ENCODE results near the gene MRPL37. TPM values are rescaled to one million over a fixed set of nuclear protein-coding genes. Genes with fewer than 3 reads are reported as not detected.
A peak's percentile ranks its signal among the peaks of the same experiment; 100 is the strongest.

MRPL37 gene
- 10 to 100 TPM; 84.5 to 95.8 TPM for total RNA-seq
- 87.1 TPM for polyA plus RNA-seq (2013, experiment 1 of 2)
- 77.1 TPM for polyA plus RNA-seq (2013, experiment 2 of 2)
- long read RNA-seq, experiment 1, transcript MRPL37-202 (7 exons, 1,483 nt), result major isoform, 53 of 78 reads
- long read RNA-seq, experiment 1, partial matches to known transcripts, result 11 of 78 reads
- long read RNA-seq, experiment 1, other reads (novel, unspliced or antisense), result 14 of 78 reads
- long read RNA-seq, experiment 2, transcript MRPL37-202 (7 exons, 1,483 nt), result major isoform, 190 of 197 reads
- long read RNA-seq, experiment 2, partial matches to known transcripts, result 2 of 197 reads
- long read RNA-seq, experiment 2, other reads (novel, unspliced or antisense), result 5 of 197 reads
- long read RNA-seq, experiment 3, transcript MRPL37-202 (7 exons, 1,483 nt), result major isoform, 244 of 259 reads
- long read RNA-seq, experiment 3, partial matches to known transcripts, result 2 of 259 reads
- long read RNA-seq, experiment 3, other reads (novel, unspliced or antisense), result 13 of 259 reads
- long read RNA-seq, experiment 4, transcript MRPL37-202 (7 exons, 1,483 nt), result major isoform, 127 of 137 reads
- long read RNA-seq, experiment 4, partial matches to known transcripts, result 1 of 137 reads
- long read RNA-seq, experiment 4, other reads (novel, unspliced or antisense), result 9 of 137 reads

GRCh38 chr1:54199765-54200518 is at the start of gene MRPL37, which contains the start of gene CYB5RL:
Gene MRPL37, plus strand, starts transcription at chr1:54200167. Its CDS starts 77 bp downstream, at chr1:54200244.
Gene CYB5RL, minus strand, starts transcription at chr1:54200030. Its CDS starts 4,414 bp downstream, at chr1:54195616.
- Mint-ChIP-seq H3K27ac (peak within 1 kb of the TSS; percentile 91), H3K36me3 (ENCODE audit: low read depth) (peaks cover 8% of the 10 kb centered on the region), H3K4me1 (peaks cover 18% of the 10 kb centered on the region), H3K4me3 (peak within 1 kb of the TSS; percentile 93), H3K27me3 (ENCODE audit: insufficient read depth) (no peaks in the 10 kb centered on the region), H3K9me3 (no peaks in the 10 kb centered on the region)
- no peaks in the 10 kb centered on the region for H3K9me3 ChIP-seq (ENCODE audit: control insufficient read depth, low read length)
- no peaks in the 10 kb centered on the region for H3K27me3 ChIP-seq (ENCODE audit: control insufficient read depth, insufficient read depth, low read length, poor library complexity, severe bottlenecking)
- peak within 1 kb of the TSS; percentile 86 for H3K4me3 ChIP-seq (ENCODE audit: low read length)
- no peak for TF ChIP-seq CTCF (conservative IDR thresholded peaks at IDR 0.05)
- WGBS, 2 experiments (ENCODE audit: insufficient coverage in 1 of 2, insufficient read length in 1 of 2), result 0 to 1% methylated on average over 20 to 51 of the region's 51 CpGs
- peaks cover 19% of the 10 kb centered on the region for H3K36me3 ChIP-seq (ENCODE audit: control insufficient read depth, insufficient read depth, low read length)
- DNase-seq, result peak; percentile 99
- no peak within 1 kb of the TSS for H3K27ac ChIP-seq (ENCODE audit: low read depth, low read length)
- H3K4me1 ChIP-seq (ENCODE audit: control insufficient read depth, insufficient read depth, low read length), result peaks cover 3% of the 10 kb centered on the region
- peak within 1 kb of the TSS; percentile 65 for H3K9ac ChIP-seq (ENCODE audit: extremely low read depth, low read length, poor library complexity, severe bottlenecking)

GRCh38 chr1:54151013-54151412 is 49.0 kb upstream of the MRPL37 start:
- Histone ChIP-seq H3K4me1 (ENCODE audit: control insufficient read depth, insufficient read depth, low read length) (no peaks in the 10 kb centered on the region), H3K9me3 (ENCODE audit: control insufficient read depth, low read length) (no peaks in the 10 kb centered on the region), H3K4me3 (ENCODE audit: low read length) (no peak overlapping the region), H3K27me3 (ENCODE audit: control insufficient read depth, insufficient read depth, low read length, poor library complexity, severe bottlenecking) (no peaks in the 10 kb centered on the region), H3K27ac (ENCODE audit: low read depth, low read length) (peak overlapping the region; percentile 55), H3K36me3 (ENCODE audit: control insufficient read depth, insufficient read depth, low read length) (no peaks in the 10 kb centered on the region), H3K9ac (ENCODE audit: extremely low read depth, low read length, poor library complexity, severe bottlenecking) (no peak overlapping the region)
- H3K4me1 Mint-ChIP-seq, result peaks cover 13% of the 10 kb centered on the region
- H3K27ac Mint-ChIP-seq, result no peak overlapping the region
- no peaks in the 10 kb centered on the region for H3K36me3 Mint-ChIP-seq (ENCODE audit: low read depth)
- no peak for DNase-seq
- H3K4me3 Mint-ChIP-seq, result no peak overlapping the region
- no peaks in the 10 kb centered on the region for H3K9me3 Mint-ChIP-seq
- no peak for TF ChIP-seq CTCF (conservative IDR thresholded peaks at IDR 0.05)
- WGBS, 2 experiments (ENCODE audit: insufficient coverage in 1 of 2, insufficient read length in 1 of 2), result 87 to 90% methylated on average over 4 to 5 of the region's 5 CpGs
- peaks cover 2% of the 10 kb centered on the region for H3K27me3 Mint-ChIP-seq (ENCODE audit: insufficient read depth)

GRCh38 chr1:54152696-54153095 is 47.3 kb upstream of the MRPL37 start, which contains the start of gene CDCP2:
Gene CDCP2, minus strand, starts transcription at chr1:54153000. Its CDS starts 78 bp downstream, at chr1:54152922.
- Histone ChIP-seq H3K36me3 (ENCODE audit: control insufficient read depth, insufficient read depth, low read length) (no peaks in the 10 kb centered on the region), H3K4me3 (ENCODE audit: low read length) (no peak within 1 kb of the TSS), H3K9me3 (ENCODE audit: control insufficient read depth, low read length) (no peaks in the 10 kb centered on the region), H3K4me1 (ENCODE audit: control insufficient read depth, insufficient read depth, low read length) (no peaks in the 10 kb centered on the region), H3K27ac (ENCODE audit: low read depth, low read length) (no peak within 1 kb of the TSS), H3K27me3 (ENCODE audit: control insufficient read depth, insufficient read depth, low read length, poor library complexity, severe bottlenecking) (no peaks in the 10 kb centered on the region), H3K9ac (ENCODE audit: extremely low read depth, low read length, poor library complexity, severe bottlenecking) (no peak within 1 kb of the TSS)
- H3K9me3 Mint-ChIP-seq, result no peaks in the 10 kb centered on the region
- DNase-seq, result no peak
- TF ChIP-seq CTCF (conservative IDR thresholded peaks at IDR 0.05), result no peak
- H3K4me1 Mint-ChIP-seq, result peaks cover 13% of the 10 kb centered on the region
- no peaks in the 10 kb centered on the region for H3K36me3 Mint-ChIP-seq (ENCODE audit: low read depth)
- H3K27ac Mint-ChIP-seq, result peak within 1 kb of the TSS; percentile 39
- no peak within 1 kb of the TSS for H3K4me3 Mint-ChIP-seq
- 95 to 98% methylated on average over 5 of the region's 5 CpGs for WGBS, 2 experiments (ENCODE audit: insufficient coverage in 1 of 2, insufficient read length in 1 of 2)
- peaks cover 2% of the 10 kb centered on the region for H3K27me3 Mint-ChIP-seq (ENCODE audit: insufficient read depth)
